WTC11 (cell line): ENCODE data around the gene F11R. TPM values are rescaled to one million over a fixed set of nuclear protein-coding genes. Genes with fewer than 3 reads are reported as not detected.

Experiments used
- ATAC-seq: fragments of 200-7000 bp; cut with Tn5 transposase; 2 replicates; pipeline ENCODE4 v1.10.0; 2021; ENCODE audit warnings: mild to moderate bottlenecking, moderate library complexity
- CTCF ChIA-PET: fragments of 300-600 bp; sonication (Branson Sonifier 250); formaldehyde crosslinking; loops from one replicate; lab custom pipeline; 2021; ENCODE audit warnings: antibody characterized with exemption; lab: Charles Lee
- POLR2A ChIA-PET: fragments of 350-600 bp; sonication (Branson Sonifier 250); formaldehyde crosslinking; loops from one replicate; lab custom pipeline; 2021; ENCODE audit warnings: antibody characterized with exemption; lab: Charles Lee
- DNase-seq: peaks from one replicate; pipeline ENCODE4 v3.0.0; 2021; ENCODE audit warnings: low spot score
- H3K27ac Mint-ChIP-seq: 2 replicates; pipeline ENCODE4 v1.8.0; 2021; ENCODE audit warnings: mixed read lengths
- H3K27me3 Mint-ChIP-seq: 2 replicates; pipeline ENCODE4 v1.8.0; 2021; ENCODE audit warnings: low read depth, mild to moderate bottlenecking, moderate library complexity, mixed read lengths
- H3K36me3 Mint-ChIP-seq: 2 replicates; pipeline ENCODE4 v1.8.0; 2021; ENCODE audit warnings: mixed read lengths
- H3K4me1 Mint-ChIP-seq: 2 replicates; pipeline ENCODE4 v1.8.0; 2022; ENCODE audit warnings: mixed read lengths
- H3K4me3 Mint-ChIP-seq: 2 replicates; pipeline ENCODE4 v1.8.0; 2021; ENCODE audit warnings: mild to moderate bottlenecking, moderate library complexity, mixed read lengths
- H3K9me3 Mint-ChIP-seq: 2 replicates; pipeline ENCODE4 v1.8.0; 2021; ENCODE audit warnings: mixed read lengths
- ATF1 ChIP-seq: sonication (generic); formaldehyde crosslinking; IDR thresholded peaks from 2 replicates; pipeline ENCODE4 v1.8.1; 2023; ENCODE audit warnings: mild to moderate bottlenecking, moderate library complexity, missing genetic modification reagents
- EMX1 ChIP-seq: fragments of 250-450 bp; sonication (Bioruptor Pico); IDR thresholded peaks from 2 replicates; pipeline ENCODE4 v1.8.0; 2021; ENCODE audit warnings: mild to moderate bottlenecking
- ESRRA ChIP-seq: sonication (generic); formaldehyde crosslinking; IDR thresholded peaks from 2 replicates; pipeline ENCODE4 v1.8.1; 2022; ENCODE audit warnings: mild to moderate bottlenecking, missing genetic modification reagents, borderline replicate concordance
- FOXK1 ChIP-seq: sonication (generic); formaldehyde crosslinking; IDR thresholded peaks from 2 replicates; pipeline ENCODE4 v1.8.0; 2022; ENCODE audit warnings: mild to moderate bottlenecking, moderate library complexity, missing genetic modification reagents
- NR3C1 ChIP-seq: sonication (generic); formaldehyde crosslinking; conservative IDR thresholded peaks from 2 replicates; pipeline ENCODE4 v1.8.1; 2023; ENCODE audit warnings: low read depth, mild to moderate bottlenecking, missing genetic modification reagents
- PRDM15 ChIP-seq: sonication (generic); formaldehyde crosslinking; IDR thresholded peaks from 2 replicates; pipeline ENCODE4 v1.8.0; 2022; ENCODE audit warnings: missing genetic modification reagents
- PREB ChIP-seq: sonication (generic); formaldehyde crosslinking; IDR thresholded peaks from 2 replicates; pipeline ENCODE4 v1.8.1; 2022; ENCODE audit warnings: mild to moderate bottlenecking, missing genetic modification reagents, moderate library complexity, borderline replicate concordance
- PRRX2 ChIP-seq: fragments of 250-450 bp; sonication (Bioruptor Pico); IDR thresholded peaks from 2 replicates; pipeline ENCODE4 v1.8.0; 2021; ENCODE audit warnings: mild to moderate bottlenecking
- TCF7 ChIP-seq: sonication (generic); formaldehyde crosslinking; IDR thresholded peaks from 2 replicates; pipeline ENCODE4 v1.8.0; 2022; ENCODE audit warnings: mild to moderate bottlenecking, low read depth, missing genetic modification reagents, moderate library complexity
- ZNF138 ChIP-seq: sonication (generic); formaldehyde crosslinking; conservative IDR thresholded peaks from 2 replicates; pipeline ENCODE4 v1.8.1; 2022; ENCODE audit warnings: mild to moderate bottlenecking, moderate library complexity, missing genetic modification reagents
- total RNA-seq: library from RNA; stranded (reverse); gene quantifications from 3 replicates; pipeline ENCODE4 v1.2.3, GENCODE V29; 2021
- TF ChIP-seq, protein P1 (sequence below): fragments of 250-450 bp; sonication (Bioruptor Pico); IDR thresholded peaks from 2 replicates; pipeline ENCODE4 v1.9.0; 2021; ENCODE audit warnings: mild to moderate bottlenecking
- TF ChIP-seq, protein P2 (sequence below): fragments of 250-450 bp; sonication (Bioruptor Pico); IDR thresholded peaks from 2 replicates; pipeline ENCODE4 v1.9.0; 2021; ENCODE audit warnings: moderate library complexity, mild to moderate bottlenecking, inconsistent platforms, borderline replicate concordance
- TF ChIP-seq, protein P3 (sequence below): sonication (generic); formaldehyde crosslinking; IDR thresholded peaks from 2 replicates; pipeline ENCODE4 v1.8.0; 2023; ENCODE audit warnings: mild to moderate bottlenecking, missing genetic modification reagents
- TF ChIP-seq, protein P4 (sequence below): fragments of 250-450 bp; sonication (Bioruptor Pico); IDR thresholded peaks from 2 replicates; pipeline ENCODE4 v1.9.0; 2021; ENCODE audit warnings: mild to moderate bottlenecking, borderline replicate concordance

F11R gene
- total RNA-seq, 1 experiment from 2014 or later = 202 TPM

DNA sequence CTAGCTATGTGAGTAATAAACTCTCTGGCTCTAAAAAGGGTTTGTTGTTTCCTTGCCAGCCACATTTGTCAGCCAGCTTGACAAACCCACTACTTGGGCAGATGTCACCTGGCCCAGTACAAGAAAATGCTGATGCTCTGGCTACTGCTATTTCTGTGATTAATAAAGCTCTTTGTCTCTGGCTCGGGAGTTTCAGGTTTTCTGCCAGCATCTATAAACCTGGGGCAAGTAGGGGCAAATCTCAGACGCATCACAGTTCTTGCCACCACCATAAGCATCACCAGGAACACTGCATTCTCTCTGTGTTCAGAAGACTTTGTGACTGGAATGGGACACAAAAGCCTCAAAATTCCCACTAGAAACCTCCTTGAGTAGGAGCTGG is 68.8 kb downstream of the F11R start:
- Mint-ChIP-seq H3K36me3 (peaks cover 14% of the 10 kb centered on the region), H3K4me1 (peaks cover 42% of the 10 kb centered on the region), H3K27me3 (no peaks in the 10 kb centered on the region), H3K9me3 (peaks cover 12% of the 10 kb centered on the region), H3K27ac (no peak overlapping the region), H3K4me3 (no peak overlapping the region)
- DNase-seq (no peak), ATAC-seq (no peak)
- POLR2A ChIA-PET = no interaction called here
- TF ChIP-seq ESRRA (CRISPR knock-in tag) (no peak), NR3C1 (CRISPR knock-in tag) (no peak), ATF1 (CRISPR knock-in tag) (no peak), EMX1 (CRISPR knock-in tag) (no peak), PREB (CRISPR knock-in tag) (no peak), PRRX2 (no peak), TCF7 (CRISPR knock-in tag) (no peak), FOXK1 (CRISPR knock-in tag) (no peak), ZNF138 (no peak), PRDM15 (CRISPR knock-in tag) (no peak)
- TF ChIP-seq, protein P1, sequence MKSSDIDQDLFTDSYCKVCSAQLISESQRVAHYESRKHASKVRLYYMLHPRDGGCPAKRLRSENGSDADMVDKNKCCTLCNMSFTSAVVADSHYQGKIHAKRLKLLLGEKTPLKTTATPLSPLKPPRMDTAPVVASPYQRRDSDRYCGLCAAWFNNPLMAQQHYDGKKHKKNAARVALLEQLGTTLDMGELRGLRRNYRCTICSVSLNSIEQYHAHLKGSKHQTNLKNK (CRISPR knock-in tag) = no peak
- TF ChIP-seq, protein P2, sequence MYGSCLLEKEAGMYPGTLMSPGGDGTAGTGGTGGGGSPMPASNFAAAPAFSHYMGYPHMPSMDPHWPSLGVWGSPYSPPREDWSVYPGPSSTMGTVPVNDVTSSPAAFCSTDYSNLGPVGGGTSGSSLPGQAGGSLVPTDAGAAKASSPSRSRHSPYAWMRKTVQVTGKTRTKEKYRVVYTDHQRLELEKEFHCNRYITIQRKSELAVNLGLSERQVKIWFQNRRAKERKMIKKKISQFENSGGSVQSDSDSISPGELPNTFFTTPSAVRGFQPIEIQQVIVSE (CRISPR knock-in tag) = no peak
- TF ChIP-seq, protein P3, sequence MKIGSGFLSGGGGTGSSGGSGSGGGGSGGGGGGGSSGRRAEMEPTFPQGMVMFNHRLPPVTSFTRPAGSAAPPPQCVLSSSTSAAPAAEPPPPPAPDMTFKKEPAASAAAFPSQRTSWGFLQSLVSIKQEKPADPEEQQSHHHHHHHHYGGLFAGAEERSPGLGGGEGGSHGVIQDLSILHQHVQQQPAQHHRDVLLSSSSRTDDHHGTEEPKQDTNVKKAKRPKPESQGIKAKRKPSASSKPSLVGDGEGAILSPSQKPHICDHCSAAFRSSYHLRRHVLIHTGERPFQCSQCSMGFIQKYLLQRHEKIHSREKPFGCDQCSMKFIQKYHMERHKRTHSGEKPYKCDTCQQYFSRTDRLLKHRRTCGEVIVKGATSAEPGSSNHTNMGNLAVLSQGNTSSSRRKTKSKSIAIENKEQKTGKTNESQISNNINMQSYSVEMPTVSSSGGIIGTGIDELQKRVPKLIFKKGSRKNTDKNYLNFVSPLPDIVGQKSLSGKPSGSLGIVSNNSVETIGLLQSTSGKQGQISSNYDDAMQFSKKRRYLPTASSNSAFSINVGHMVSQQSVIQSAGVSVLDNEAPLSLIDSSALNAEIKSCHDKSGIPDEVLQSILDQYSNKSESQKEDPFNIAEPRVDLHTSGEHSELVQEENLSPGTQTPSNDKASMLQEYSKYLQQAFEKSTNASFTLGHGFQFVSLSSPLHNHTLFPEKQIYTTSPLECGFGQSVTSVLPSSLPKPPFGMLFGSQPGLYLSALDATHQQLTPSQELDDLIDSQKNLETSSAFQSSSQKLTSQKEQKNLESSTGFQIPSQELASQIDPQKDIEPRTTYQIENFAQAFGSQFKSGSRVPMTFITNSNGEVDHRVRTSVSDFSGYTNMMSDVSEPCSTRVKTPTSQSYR (CRISPR knock-in tag) = no peak
- TF ChIP-seq, protein P4, sequence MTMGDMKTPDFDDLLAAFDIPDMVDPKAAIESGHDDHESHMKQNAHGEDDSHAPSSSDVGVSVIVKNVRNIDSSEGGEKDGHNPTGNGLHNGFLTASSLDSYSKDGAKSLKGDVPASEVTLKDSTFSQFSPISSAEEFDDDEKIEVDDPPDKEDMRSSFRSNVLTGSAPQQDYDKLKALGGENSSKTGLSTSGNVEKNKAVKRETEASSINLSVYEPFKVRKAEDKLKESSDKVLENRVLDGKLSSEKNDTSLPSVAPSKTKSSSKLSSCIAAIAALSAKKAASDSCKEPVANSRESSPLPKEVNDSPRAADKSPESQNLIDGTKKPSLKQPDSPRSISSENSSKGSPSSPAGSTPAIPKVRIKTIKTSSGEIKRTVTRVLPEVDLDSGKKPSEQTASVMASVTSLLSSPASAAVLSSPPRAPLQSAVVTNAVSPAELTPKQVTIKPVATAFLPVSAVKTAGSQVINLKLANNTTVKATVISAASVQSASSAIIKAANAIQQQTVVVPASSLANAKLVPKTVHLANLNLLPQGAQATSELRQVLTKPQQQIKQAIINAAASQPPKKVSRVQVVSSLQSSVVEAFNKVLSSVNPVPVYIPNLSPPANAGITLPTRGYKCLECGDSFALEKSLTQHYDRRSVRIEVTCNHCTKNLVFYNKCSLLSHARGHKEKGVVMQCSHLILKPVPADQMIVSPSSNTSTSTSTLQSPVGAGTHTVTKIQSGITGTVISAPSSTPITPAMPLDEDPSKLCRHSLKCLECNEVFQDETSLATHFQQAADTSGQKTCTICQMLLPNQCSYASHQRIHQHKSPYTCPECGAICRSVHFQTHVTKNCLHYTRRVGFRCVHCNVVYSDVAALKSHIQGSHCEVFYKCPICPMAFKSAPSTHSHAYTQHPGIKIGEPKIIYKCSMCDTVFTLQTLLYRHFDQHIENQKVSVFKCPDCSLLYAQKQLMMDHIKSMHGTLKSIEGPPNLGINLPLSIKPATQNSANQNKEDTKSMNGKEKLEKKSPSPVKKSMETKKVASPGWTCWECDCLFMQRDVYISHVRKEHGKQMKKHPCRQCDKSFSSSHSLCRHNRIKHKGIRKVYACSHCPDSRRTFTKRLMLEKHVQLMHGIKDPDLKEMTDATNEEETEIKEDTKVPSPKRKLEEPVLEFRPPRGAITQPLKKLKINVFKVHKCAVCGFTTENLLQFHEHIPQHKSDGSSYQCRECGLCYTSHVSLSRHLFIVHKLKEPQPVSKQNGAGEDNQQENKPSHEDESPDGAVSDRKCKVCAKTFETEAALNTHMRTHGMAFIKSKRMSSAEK (CRISPR knock-in tag) = no peak
- CTCF ChIA-PET = interaction anchor here (0.6 to 5.3 kb wide), 49 partner anchors 8 to 280 kb away, joined by 3 to 141 read pairs (median 4); partner anchors contain the start of genes CD244, DEDD, F11R and ITLN1
